K562 (cell line): Measurements from ENCODE around the gene XPC. TPM values are rescaled to one million over a fixed set of nuclear protein-coding genes. Genes with fewer than 3 reads are reported as not detected.
A peak's percentile ranks its signal among the peaks of the same experiment; 100 is the strongest.

Source experiments
- CEBPB ChIP-seq: fragments of 450-650 bp; IDR thresholded peaks from 2 replicates; pipeline ENCODE4 v1.6.1; 2016; ENCODE audit warnings: missing genetic modification characterization, missing compliant biosample characterization
- DACH1 ChIP-seq: fragments of 450-650 bp; IDR thresholded peaks from 2 replicates; pipeline ENCODE4 v1.6.1; 2018; ENCODE audit not compliant: partially characterized antibody
- EGR1 ChIP-seq: fragments of 450-650 bp; conservative IDR thresholded peaks from 2 replicates; pipeline ENCODE4 v1.6.1; 2017; ENCODE audit warnings: mild to moderate bottlenecking
- FUS ChIP-seq: fragments of 200-400 bp; formaldehyde crosslinking; optimal IDR thresholded peaks from 2 replicates; pipeline ENCODE3; 2017; ENCODE audit warnings: low read depth, low read length
- HEY1 ChIP-seq: fragments of 250-450 bp; sonication (Bioruptor Pico); IDR thresholded peaks from 2 replicates; pipeline ENCODE4 v1.5.0; 2020; ENCODE audit warnings: mild to moderate bottlenecking, moderate library complexity, borderline replicate concordance
- HNRNPH1 ChIP-seq: fragments of 200-400 bp; formaldehyde crosslinking; optimal IDR thresholded peaks from 2 replicates; pipeline ENCODE3; 2017; ENCODE audit warnings: low read depth, mild to moderate bottlenecking, low read length, moderate library complexity
- HNRNPK ChIP-seq: fragments of 200-400 bp; formaldehyde crosslinking; IDR thresholded peaks from one replicate; pipeline ENCODE4 v1.6.1; 2018; ENCODE audit warnings: mild to moderate bottlenecking, low read depth, low read length; ENCODE audit not compliant: poor library complexity, severe bottlenecking
- MLX ChIP-seq, 2 experiments: fragments of 450-650 bp in 1 of 2; sonication (generic) in 1 of 2; formaldehyde crosslinking; conservative IDR thresholded peaks; 2 replicates each; pipeline versions ENCODE4 v1.4.0 to v1.8.1; 2020 to 2022; ENCODE audit warnings: mild to moderate bottlenecking in 1 of 2, missing genetic modification reagents in 1 of 2
- NR0B1 ChIP-seq: fragments of 450-650 bp; IDR thresholded peaks from one replicate; pipeline ENCODE4 v1.6.1; 2018; ENCODE audit warnings: mild to moderate bottlenecking, moderate library complexity; ENCODE audit not compliant: partially characterized antibody
- NR3C1 ChIP-seq: sonication (generic); formaldehyde crosslinking; IDR thresholded peaks from 2 replicates; pipeline ENCODE4 v1.8.1; 2022; ENCODE audit warnings: missing genetic modification reagents
- POLR3G ChIP-seq: IDR thresholded peaks from 2 replicates; pipeline ENCODE4 v1.6.1; 2011; ENCODE audit not compliant: insufficient read length, insufficient replicate concordance; ENCODE audit errors: extremely low read depth
- PURB ChIP-seq: sonication (generic); formaldehyde crosslinking; IDR thresholded peaks from 2 replicates; pipeline ENCODE4 v1.9.0; 2021; ENCODE audit warnings: low read depth, mild to moderate bottlenecking, missing genetic modification reagents
- RCOR1 ChIP-seq, 2 experiments: IDR thresholded peaks; 2 replicates each; pipeline ENCODE4 v1.6.1; 2012; ENCODE audit warnings: low read depth in 2 of 2, low read length in 2 of 2, borderline replicate concordance in 1 of 2, improper control_type of control experiment in 1 of 2
- RFX5 ChIP-seq: IDR thresholded peaks from 2 replicates; pipeline ENCODE4 v1.6.1; 2011; ENCODE audit warnings: low read depth, mild to moderate bottlenecking, improper control_type of control experiment, low read length
- SRSF3 ChIP-seq: fragments of 200-400 bp; formaldehyde crosslinking; IDR thresholded peaks from 2 replicates; pipeline ENCODE4 v1.6.1; 2016; ENCODE audit warnings: mild to moderate bottlenecking, low read length, moderate library complexity; ENCODE audit not compliant: insufficient read depth
- ZNF143 ChIP-seq: sonication (generic); formaldehyde crosslinking; IDR thresholded peaks from 2 replicates; pipeline ENCODE4 v1.9.0; 2022; ENCODE audit warnings: mild to moderate bottlenecking, missing genetic modification reagents
- ZNF263 ChIP-seq: sonication (generic); formaldehyde crosslinking; IDR thresholded peaks from 2 replicates; pipeline ENCODE4 v1.8.0; 2022; ENCODE audit warnings: mild to moderate bottlenecking, missing genetic modification reagents, borderline replicate concordance
- ZNF436 ChIP-seq: fragments of 250-450, 450-650 bp; sonication (Bioruptor Pico); formaldehyde crosslinking; IDR thresholded peaks from 2 replicates; pipeline ENCODE4 v1.7.0; 2020; ENCODE audit warnings: mild to moderate bottlenecking
- ZNF444 ChIP-seq: fragments of 250-450 bp; sonication (Bioruptor Pico); IDR thresholded peaks from 2 replicates; pipeline ENCODE4 v1.4.0; 2020; ENCODE audit warnings: mild to moderate bottlenecking, moderate library complexity
- polyA plus RNA-seq, 8 experiments: library from polyadenylated mRNA; depleted of rRNA in 4 of 8; stranded (reverse) in 5 of 8; unstranded in 3 of 8; fragments of >200 nt; fragmentation: Nextera tagmentation in 2 of 8; fragmentation: Illumina TruSeq in 1 of 8; extraction: Ambion mirVana in 2 of 8; extraction: Trizol in 1 of 8; gene quantifications; 2 replicates each; pipeline versions ENCODE4 v1.2.1 to v1.2.3, GENCODE V29; 2011 to 2014; ENCODE audit warnings: inconsistent platforms in 1 of 8, missing spikeins in 1 of 8
- total RNA-seq, 7 experiments: library from RNA; depleted of rRNA in 6 of 7; stranded (reverse); fragments of >200 nt in 6 of 7; fragmentation: Illumina TruSeq in 2 of 7; extraction: Trizol in 2 of 7; gene quantifications; 2 replicates each; pipeline versions ENCODE4 v1.2.1 to v1.2.3, GENCODE V29; 2011 to 2021; ENCODE audit warnings: low replicate concordance in 1 of 7
- TF ChIP-seq, protein P1 (sequence below): fragments of 450-650 bp; formaldehyde crosslinking; IDR thresholded peaks from 2 replicates; pipeline ENCODE4 v1.4.0; 2020; ENCODE audit warnings: mild to moderate bottlenecking, moderate library complexity
- TF ChIP-seq, protein P2 (sequence below): fragments of 450-650 bp; IDR thresholded peaks from 2 replicates; pipeline ENCODE4 v1.6.1; 2017; ENCODE audit warnings: antibody characterized with exemption
- TF ChIP-seq, protein P3 (sequence below): fragments of 450-650 bp; formaldehyde crosslinking; IDR thresholded peaks from 2 replicates; pipeline ENCODE4 v1.4.0; 2020; ENCODE audit warnings: mild to moderate bottlenecking, moderate library complexity

XPC gene
- total and polyA plus RNA-seq, 9 of the 15 experiments (the other 6 are each of a cell fraction or from before 2014, with no cell fraction given): 3.8 to 54.7 (median 41.3) TPM

GRCh38 chr3:14124223-14124614 is 54.2 kb downstream of the XPC start (continued):
- TF ChIP-seq MLX (CRISPR knock-in tag; conservative IDR thresholded peaks at IDR 0.05) (no peak), FUS (no peak), RCOR1 (IDR thresholded peaks at IDR 0.05; ENCODE audit: borderline replicate concordance in 1 of 2, low read depth in 2 of 2, low read length in 2 of 2) (no peak; a peak in 1 of 4 replicates), POLR3G (no peak), ZNF263 (CRISPR knock-in tag) (peak; percentile 32; the same call in 1 of the 2 replicates), HEY1 (CRISPR knock-in tag) (no peak), PURB (no peak), SRSF3 (0 out of 2 replicates have a peak, but pooled peaks have one; percentile 81), NR0B1 (no peak), ZNF143 (CRISPR knock-in tag) (no peak), EGR1 (peak; percentile 13; the same call in 1 of the 2 replicates), HNRNPK (no peak), RFX5 (no peak), ZNF436 (CRISPR knock-in tag) (no peak), ZNF444 (CRISPR knock-in tag) (no peak), NR3C1 (peak; percentile 42; the same call in 1 of the 2 replicates), CEBPB (tag) (no peak), DACH1 (no peak), HNRNPH1 (no peak)
- TF ChIP-seq, protein P1, sequence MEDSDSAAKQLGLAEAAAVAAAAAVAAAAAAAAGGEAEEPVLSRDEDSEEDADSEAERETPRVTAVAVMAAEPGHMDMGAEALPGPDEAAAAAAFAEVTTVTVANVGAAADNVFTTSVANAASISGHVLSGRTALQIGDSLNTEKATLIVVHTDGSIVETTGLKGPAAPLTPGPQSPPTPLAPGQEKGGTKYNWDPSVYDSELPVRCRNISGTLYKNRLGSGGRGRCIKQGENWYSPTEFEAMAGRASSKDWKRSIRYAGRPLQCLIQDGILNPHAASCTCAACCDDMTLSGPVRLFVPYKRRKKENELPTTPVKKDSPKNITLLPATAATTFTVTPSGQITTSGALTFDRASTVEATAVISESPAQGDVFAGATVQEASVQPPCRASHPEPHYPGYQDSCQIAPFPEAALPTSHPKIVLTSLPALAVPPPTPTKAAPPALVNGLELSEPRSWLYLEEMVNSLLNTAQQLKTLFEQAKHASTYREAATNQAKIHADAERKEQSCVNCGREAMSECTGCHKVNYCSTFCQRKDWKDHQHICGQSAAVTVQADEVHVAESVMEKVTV (CRISPR knock-in tag): no peak
- TF ChIP-seq, protein P2, sequence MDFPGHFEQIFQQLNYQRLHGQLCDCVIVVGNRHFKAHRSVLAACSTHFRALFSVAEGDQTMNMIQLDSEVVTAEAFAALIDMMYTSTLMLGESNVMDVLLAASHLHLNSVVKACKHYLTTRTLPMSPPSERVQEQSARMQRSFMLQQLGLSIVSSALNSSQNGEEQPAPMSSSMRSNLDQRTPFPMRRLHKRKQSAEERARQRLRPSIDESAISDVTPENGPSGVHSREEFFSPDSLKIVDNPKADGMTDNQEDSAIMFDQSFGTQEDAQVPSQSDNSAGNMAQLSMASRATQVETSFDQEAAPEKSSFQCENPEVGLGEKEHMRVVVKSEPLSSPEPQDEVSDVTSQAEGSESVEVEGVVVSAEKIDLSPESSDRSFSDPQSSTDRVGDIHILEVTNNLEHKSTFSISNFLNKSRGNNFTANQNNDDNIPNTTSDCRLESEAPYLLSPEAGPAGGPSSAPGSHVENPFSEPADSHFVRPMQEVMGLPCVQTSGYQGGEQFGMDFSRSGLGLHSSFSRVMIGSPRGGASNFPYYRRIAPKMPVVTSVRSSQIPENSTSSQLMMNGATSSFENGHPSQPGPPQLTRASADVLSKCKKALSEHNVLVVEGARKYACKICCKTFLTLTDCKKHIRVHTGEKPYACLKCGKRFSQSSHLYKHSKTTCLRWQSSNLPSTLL: no peak; the same call in 1 of the 2 replicates
- TF ChIP-seq, protein P3, sequence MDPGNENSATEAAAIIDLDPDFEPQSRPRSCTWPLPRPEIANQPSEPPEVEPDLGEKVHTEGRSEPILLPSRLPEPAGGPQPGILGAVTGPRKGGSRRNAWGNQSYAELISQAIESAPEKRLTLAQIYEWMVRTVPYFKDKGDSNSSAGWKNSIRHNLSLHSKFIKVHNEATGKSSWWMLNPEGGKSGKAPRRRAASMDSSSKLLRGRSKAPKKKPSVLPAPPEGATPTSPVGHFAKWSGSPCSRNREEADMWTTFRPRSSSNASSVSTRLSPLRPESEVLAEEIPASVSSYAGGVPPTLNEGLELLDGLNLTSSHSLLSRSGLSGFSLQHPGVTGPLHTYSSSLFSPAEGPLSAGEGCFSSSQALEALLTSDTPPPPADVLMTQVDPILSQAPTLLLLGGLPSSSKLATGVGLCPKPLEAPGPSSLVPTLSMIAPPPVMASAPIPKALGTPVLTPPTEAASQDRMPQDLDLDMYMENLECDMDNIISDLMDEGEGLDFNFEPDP (CRISPR knock-in tag): no peak
